Keratinocyte (primary cell): ENCODE data around the gene CHN2. TPM values are rescaled to one million over a fixed set of nuclear protein-coding genes. Genes with fewer than 3 reads are reported as not detected.

Experiments
- DNase-seq: peaks from one replicate; pipeline ENCODE4 v3.0.0-alpha.2; 2011; ENCODE audit warnings: low read depth, missing footprints, low spot score
- FAIRE-seq: peaks from 2 replicates; lab custom pipeline; 2011; peaks lifted over from hg19 to GRCh38; lab: Jason Lieb, UNC
- H2AFZ ChIP-seq: 2 replicates; pipeline ENCODE4 v1.6.0; 2012; ENCODE audit warnings: low read length, control low read depth, inconsistent platforms; ENCODE audit not compliant: control insufficient read depth
- H3K27ac ChIP-seq: 2 replicates; pipeline ENCODE4 v1.5.1; 2011; ENCODE audit warnings: low read length; ENCODE audit not compliant: control insufficient read depth, insufficient read depth
- H3K27me3 ChIP-seq: 3 replicates; pipeline ENCODE4 v1.6.0; 2011; ENCODE audit warnings: low read length; ENCODE audit not compliant: control insufficient read depth, insufficient read depth; ENCODE audit errors: extremely low read depth
- H3K36me3 ChIP-seq, 2 experiments: 2 replicates in 1 of 2; 3 replicates in 1 of 2; pipeline ENCODE4 v1.5.1; 2011; ENCODE audit warnings: low read length in 2 of 2, mild to moderate bottlenecking in 1 of 2; ENCODE audit not compliant: control insufficient read depth in 2 of 2, insufficient read depth in 2 of 2; ENCODE audit errors: extremely low read depth in 1 of 2
- H3K4me1 ChIP-seq: 3 replicates; pipeline ENCODE4 v1.5.1; 2011; ENCODE audit warnings: low read length; ENCODE audit not compliant: control insufficient read depth, insufficient read depth; ENCODE audit errors: extremely low read depth
- H3K4me2 ChIP-seq: 3 replicates; pipeline ENCODE4 v1.6.0; 2011; ENCODE audit warnings: low read depth, low read length; ENCODE audit not compliant: control insufficient read depth, insufficient read depth; ENCODE audit errors: extremely low read depth
- H3K4me3 ChIP-seq, 3 experiments: fragments of 200-600 bp in 1 of 3; sonication (generic) in 1 of 3; 2 replicates in 2 of 3; 3 replicates in 1 of 3; pipeline ENCODE4 v1.5.1; 2011 to 2016; ENCODE audit warnings: low read length in 3 of 3, mild to moderate bottlenecking in 3 of 3, control low read depth in 2 of 3, inconsistent platforms in 1 of 3, low read depth in 1 of 3, mixed read lengths in 1 of 3, mixed run types in 1 of 3, moderate library complexity in 1 of 3; ENCODE audit not compliant: control insufficient read depth in 2 of 3, insufficient read depth in 2 of 3; ENCODE audit errors: extremely low read depth in 1 of 3
- H3K79me2 ChIP-seq: 2 replicates; pipeline ENCODE4 v1.6.0; 2012; ENCODE audit warnings: low read length; ENCODE audit not compliant: control insufficient read depth, insufficient read depth
- H3K9ac ChIP-seq: 3 replicates; pipeline ENCODE4 v1.6.0; 2011; ENCODE audit warnings: low read length; ENCODE audit not compliant: control insufficient read depth, insufficient read depth; ENCODE audit errors: extremely low read depth
- H3K9me1 ChIP-seq: 3 replicates; pipeline ENCODE4 v1.6.0; 2011; ENCODE audit warnings: low read length; ENCODE audit not compliant: control insufficient read depth, insufficient read depth; ENCODE audit errors: extremely low read depth
- H3K9me3 ChIP-seq: 2 replicates; pipeline ENCODE4 v1.5.1; 2012; ENCODE audit warnings: low read depth, low read length; ENCODE audit not compliant: control insufficient read depth
- H4K20me1 ChIP-seq: 3 replicates; pipeline ENCODE4 v1.6.0; 2011; ENCODE audit warnings: low read length; ENCODE audit not compliant: control insufficient read depth, insufficient read depth; ENCODE audit errors: extremely low read depth
- CTCF ChIP-seq, 3 experiments: IDR thresholded peaks in 1 of 3; conservative IDR thresholded peaks in 1 of 3; optimal IDR thresholded peaks in 1 of 3; 2 replicates in 2 of 3; 3 replicates in 1 of 3; pipeline versions ENCODE3 to v1.5.1; 2011; ENCODE audit warnings: low read length in 3 of 3, mild to moderate bottlenecking in 3 of 3, moderate library complexity in 2 of 3, control low read depth in 1 of 3, inconsistent platforms in 1 of 3; ENCODE audit not compliant: insufficient read depth in 2 of 3; ENCODE audit errors: extremely low read depth in 1 of 3
- EZH2 ChIP-seq: IDR thresholded peaks from one replicate; pipeline ENCODE4 v1.6.1; 2012; ENCODE audit warnings: inconsistent platforms, mild to moderate bottlenecking, low read length, moderate library complexity
- dilution Hi-C: fragments of 300-500 bp; cut with MboI; formaldehyde crosslinking; loops from one replicate; pipeline ENCODE4 v1.7.0; 2020; ENCODE audit warnings: low sequenced_read_pairs; ENCODE audit not compliant: extremely low pct_ligation_motif_present
- polyA plus RNA-seq, 5 experiments: library from polyadenylated mRNA; depleted of rRNA in 3 of 5; stranded (reverse) in 3 of 5; stranded (forward) in 1 of 5; unstranded in 1 of 5; fragments of >200 nt; gene quantifications; 1 replicate in 1 of 5; 2 replicates in 3 of 5; 3 replicates in 1 of 5; pipeline versions ENCODE4 v1.2.1 to v1.2.3, GENCODE V29; 2011 to 2012; ENCODE audit warnings: missing spikeins in 2 of 5, low read depth in 1 of 5, low replicate concordance in 1 of 5

CHN2 gene
- polyA plus RNA-seq, 1 donor (not counting 4 experiments of a cell fraction or from before 2014, with no cell fraction given) = 1.8 TPM

- Histone ChIP-seq H2AFZ (no peak overlapping the region), H3K27me3 (no peaks in the 10 kb centered on the region), H3K4me2 (no peak overlapping the region), H3K9me3 (no peaks in the 10 kb centered on the region), H4K20me1 (no peaks in the 10 kb centered on the region), H3K36me3 (no peaks in the 10 kb centered on the region), H3K9me1 (no peaks in the 10 kb centered on the region), H3K9ac (no peak overlapping the region), H3K79me2 (no peaks in the 10 kb centered on the region), H3K4me1 (peaks cover 3% of the 10 kb centered on the region), H3K27ac (no peak overlapping the region), H3K4me3 (no peak overlapping the region)
- dilution Hi-C loops = no loop called here
- FAIRE-seq (no peak), DNase-seq (no peak)
- TF ChIP-seq CTCF (optimal IDR thresholded peaks at IDR 0.05 in 1 of 3, IDR thresholded peaks at IDR 0.05 in 1 of 3, conservative IDR thresholded peaks at IDR 0.05 in 1 of 3; ENCODE audit: extremely low read depth in 1 of 3, insufficient read depth in 2 of 3, low read length in 3 of 3) = no peak
These were observed 34.5 kb downstream of the CHN2 start for GRCh38 chr7:29229066-29229465.

- Histone ChIP-seq H3K4me3 (no peak overlapping the region), H3K4me2 (no peak overlapping the region), H3K36me3 (no peaks in the 10 kb centered on the region), H2AFZ (no peak overlapping the region), H3K9me1 (no peaks in the 10 kb centered on the region), H3K27ac (no peak overlapping the region), H3K79me2 (no peaks in the 10 kb centered on the region), H3K27me3 (no peaks in the 10 kb centered on the region), H3K9me3 (no peaks in the 10 kb centered on the region), H3K4me1 (no peaks in the 10 kb centered on the region), H3K9ac (no peak overlapping the region), H4K20me1 (no peaks in the 10 kb centered on the region)
- FAIRE-seq (no peak), DNase-seq (no peak)
- dilution Hi-C loops = no loop called here
- no peak for TF ChIP-seq CTCF (optimal IDR thresholded peaks at IDR 0.05 in 1 of 3, IDR thresholded peaks at IDR 0.05 in 1 of 3, conservative IDR thresholded peaks at IDR 0.05 in 1 of 3; ENCODE audit: extremely low read depth in 1 of 3, insufficient read depth in 2 of 3, low read length in 3 of 3)
- no peak for TF ChIP-seq EZH2
These were observed 35.4 kb downstream of the CHN2 start for GRCh38 chr7:29229946-29230345.
